Type B pancreatic cell (in vitro differentiated cells): ENCODE data around the gene XPNPEP3. TPM values are rescaled to one million over a fixed set of nuclear protein-coding genes. Genes with fewer than 3 reads are reported as not detected.

ENCODE experiments used
- DNase-seq: peaks from one replicate; pipeline ENCODE4 v3.0.0; 2021; ENCODE audit warnings: mixed read lengths; ENCODE audit not compliant: unreplicated experiment; ENCODE audit errors: extremely low spot score
- H3K27ac Mint-ChIP-seq: 2 replicates; pipeline ENCODE4 v1.8.0; 2021; ENCODE audit warnings: mild to moderate bottlenecking, mixed read lengths
- H3K27me3 Mint-ChIP-seq: 2 replicates; pipeline ENCODE4 v1.8.0; 2021; ENCODE audit warnings: mixed read lengths
- H3K36me3 Mint-ChIP-seq: 2 replicates; pipeline ENCODE4 v1.8.0; 2021; ENCODE audit warnings: mixed read lengths
- H3K4me1 Mint-ChIP-seq: one replicate; pipeline ENCODE4 v1.8.0; 2021; ENCODE audit warnings: mixed read lengths; ENCODE audit not compliant: unreplicated experiment
- H3K4me3 Mint-ChIP-seq: 2 replicates; pipeline ENCODE4 v1.8.0; 2021; ENCODE audit warnings: mild to moderate bottlenecking, mixed read lengths
- H3K9me3 Mint-ChIP-seq: 2 replicates; pipeline ENCODE4 v1.8.0; 2021; ENCODE audit warnings: mixed read lengths
- total RNA-seq: library from RNA; stranded (reverse); gene quantifications from 2 replicates; pipeline ENCODE4 v1.2.1, GENCODE V29; 2021; ENCODE audit warnings: low replicate concordance
- TF ChIP-seq, protein P1 (sequence below): fragments of 200-600 bp; sonication (generic); conservative IDR thresholded peaks from 2 replicates; pipeline ENCODE4 v1.5.0; 2021; ENCODE audit warnings: antibody characterized with exemption, mild to moderate bottlenecking

The XPNPEP3 gene
- total RNA-seq, 1 donor from 2014 or later = 30.9 TPM

GRCh38 chr22:40853961-40854360 lies 3.0 kb upstream of the XPNPEP3 start:
- H3K9me3 Mint-ChIP-seq = no peaks in the 10 kb centered on the region
- no peaks in the 10 kb centered on the region for H3K27me3 Mint-ChIP-seq
- peak overlapping the region; percentile 99 for H3K4me3 Mint-ChIP-seq
- no peak for DNase-seq
- H3K27ac Mint-ChIP-seq = peak overlapping the region; percentile 52
- peaks cover 35% of the 10 kb centered on the region for H3K4me1 Mint-ChIP-seq
- H3K36me3 Mint-ChIP-seq = peaks cover 12% of the 10 kb centered on the region
- TF ChIP-seq, protein P1, sequence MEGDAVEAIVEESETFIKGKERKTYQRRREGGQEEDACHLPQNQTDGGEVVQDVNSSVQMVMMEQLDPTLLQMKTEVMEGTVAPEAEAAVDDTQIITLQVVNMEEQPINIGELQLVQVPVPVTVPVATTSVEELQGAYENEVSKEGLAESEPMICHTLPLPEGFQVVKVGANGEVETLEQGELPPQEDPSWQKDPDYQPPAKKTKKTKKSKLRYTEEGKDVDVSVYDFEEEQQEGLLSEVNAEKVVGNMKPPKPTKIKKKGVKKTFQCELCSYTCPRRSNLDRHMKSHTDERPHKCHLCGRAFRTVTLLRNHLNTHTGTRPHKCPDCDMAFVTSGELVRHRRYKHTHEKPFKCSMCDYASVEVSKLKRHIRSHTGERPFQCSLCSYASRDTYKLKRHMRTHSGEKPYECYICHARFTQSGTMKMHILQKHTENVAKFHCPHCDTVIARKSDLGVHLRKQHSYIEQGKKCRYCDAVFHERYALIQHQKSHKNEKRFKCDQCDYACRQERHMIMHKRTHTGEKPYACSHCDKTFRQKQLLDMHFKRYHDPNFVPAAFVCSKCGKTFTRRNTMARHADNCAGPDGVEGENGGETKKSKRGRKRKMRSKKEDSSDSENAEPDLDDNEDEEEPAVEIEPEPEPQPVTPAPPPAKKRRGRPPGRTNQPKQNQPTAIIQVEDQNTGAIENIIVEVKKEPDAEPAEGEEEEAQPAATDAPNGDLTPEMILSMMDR = no peak

- Mint-ChIP-seq H3K27me3 (no peaks in the 10 kb centered on the region), H3K9me3 (no peaks in the 10 kb centered on the region), H3K36me3 (peaks cover 11% of the 10 kb centered on the region), H3K4me3 (peak overlapping the region; percentile 99), H3K4me1 (peaks cover 38% of the 10 kb centered on the region), H3K27ac (peak overlapping the region; percentile 100)
- TF ChIP-seq, protein P1 = no peak
- DNase-seq = no peak
Observed at GRCh38 chr22:40855071-40855978, 1.6 kb upstream of the XPNPEP3 start.

DNA sequence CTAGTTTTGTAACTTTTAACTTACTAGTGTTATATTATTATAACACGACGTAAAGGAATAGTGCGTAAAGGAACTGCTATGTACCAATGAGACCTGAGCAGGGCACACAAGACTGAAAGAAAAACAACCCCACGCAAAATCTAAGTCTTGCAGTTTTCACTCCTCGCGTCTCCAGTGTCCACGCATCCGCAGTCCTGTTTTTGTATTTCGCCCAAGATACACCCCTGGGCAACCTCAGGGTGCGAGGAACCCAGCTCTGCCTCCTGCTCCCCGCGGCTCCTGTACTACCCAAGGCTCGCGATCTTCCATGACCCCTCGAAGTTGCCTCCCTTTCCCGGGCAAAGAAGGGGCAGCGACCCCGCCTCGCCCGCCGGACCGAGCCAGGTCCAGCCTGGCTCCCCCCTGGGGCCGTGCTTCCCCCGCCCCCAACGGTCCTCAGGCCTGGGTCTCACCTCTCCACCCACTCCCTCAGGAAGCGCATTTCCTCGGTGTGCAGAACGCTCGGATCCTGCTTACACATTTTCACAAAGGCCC lies 902 bp upstream of the XPNPEP3 start:
- Mint-ChIP-seq H3K4me1 (peaks cover 38% of the 10 kb centered on the region), H3K36me3 (peaks cover 12% of the 10 kb centered on the region), H3K4me3 (peak overlapping the region; percentile 99), H3K27me3 (no peaks in the 10 kb centered on the region), H3K9me3 (no peaks in the 10 kb centered on the region), H3K27ac (peak overlapping the region; percentile 100)
- TF ChIP-seq, protein P1 = no peak
- DNase-seq = no peak

DNA sequence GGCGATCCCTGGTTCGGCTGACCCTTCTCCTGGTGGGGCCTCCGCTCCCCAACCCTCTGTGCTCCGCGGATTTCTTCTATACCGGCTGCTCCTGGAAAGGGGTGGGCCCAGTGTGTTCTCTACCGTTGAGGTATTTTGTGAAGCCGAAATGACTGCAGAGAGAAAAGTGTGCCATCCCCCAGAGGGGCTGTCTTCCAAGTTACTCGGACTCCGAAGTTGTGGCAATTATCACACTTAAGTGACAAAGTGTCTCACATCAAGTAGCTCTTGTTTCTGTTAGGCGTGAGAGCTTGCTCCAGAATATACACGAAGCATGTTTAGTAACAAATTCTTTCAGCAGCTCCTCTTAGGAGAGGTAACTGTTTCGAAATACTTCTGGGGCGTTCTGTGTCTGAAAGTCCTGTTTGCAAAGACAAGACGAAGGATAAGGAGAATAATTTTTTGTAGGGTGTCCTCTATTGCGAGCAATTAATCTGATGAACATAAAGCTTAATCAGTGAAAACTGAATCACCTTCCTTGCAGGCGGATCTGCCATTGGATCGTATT lies 434 bp downstream of the XPNPEP3 start:
- DNase-seq = no peak
- TF ChIP-seq, protein P1 = no peak
- Mint-ChIP-seq H3K4me3 (peak overlapping the region; percentile 99), H3K36me3 (peaks cover 9% of the 10 kb centered on the region), H3K4me1 (peaks cover 31% of the 10 kb centered on the region), H3K9me3 (no peaks in the 10 kb centered on the region), H3K27ac (peak overlapping the region; percentile 100), H3K27me3 (no peaks in the 10 kb centered on the region)

DNA sequence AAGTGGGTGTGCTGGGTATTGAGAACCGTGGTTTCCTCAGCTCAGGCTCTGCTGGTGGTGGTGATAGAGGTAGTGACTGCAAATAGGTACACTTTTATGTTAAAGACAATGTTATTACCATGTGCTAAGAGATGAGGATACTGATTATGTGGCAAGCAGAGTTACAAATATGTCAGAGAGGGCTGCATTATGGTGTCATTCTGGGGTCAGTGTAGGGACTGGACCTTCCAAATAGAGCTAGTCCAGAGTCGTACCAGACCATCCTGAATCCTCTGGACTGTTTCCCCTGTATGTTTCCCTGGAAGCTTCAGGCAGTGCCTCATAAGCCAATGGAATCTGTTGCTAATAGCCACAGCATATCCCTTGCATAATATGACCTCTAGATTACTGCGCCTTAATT lies 5.1 kb downstream of the XPNPEP3 start, which contains the start of gene DNAJB7:
TSS of gene DNAJB7 (minus strand) at position 101 of the 400 bp plus-strand sequence. CDS start 119 bp downstream, outside the sequence.
- peak within 1 kb of the TSS; percentile 63 for H3K27ac Mint-ChIP-seq
- DNase-seq = no peak
- TF ChIP-seq, protein P1 = no peak
- no peak within 1 kb of the TSS for H3K4me3 Mint-ChIP-seq
- peaks cover 9% of the 10 kb centered on the region for H3K36me3 Mint-ChIP-seq
- no peaks in the 10 kb centered on the region for H3K9me3 Mint-ChIP-seq
- no peaks in the 10 kb centered on the region for H3K27me3 Mint-ChIP-seq
- H3K4me1 Mint-ChIP-seq = peaks cover 6% of the 10 kb centered on the region
